SU-DHL-6 (cell line): ENCODE results near the gene C19orf25.

Experiments used
- EZH2phosphoT487 ChIP-seq: fragments of 200-600 bp; sonication (generic), shearing (Covaris generic); conservative IDR thresholded peaks from 2 replicates; pipeline ENCODE4 v1.6.1; 2018; ENCODE audit warnings: mild to moderate bottlenecking, antibody characterized with exemption, low read length, moderate library complexity, mixed read lengths
- TF ChIP-seq, protein P1 (sequence below): fragments of 200-600 bp; sonication (generic); IDR thresholded peaks from one replicate; pipeline ENCODE4 v1.5.1; 2017; ENCODE audit warnings: antibody characterized with exemption, mild to moderate bottlenecking, low read length, moderate library complexity; ENCODE audit not compliant: insufficient read depth, poor library complexity, severe bottlenecking

GRCh38 chr19:1492474-1493006, 13.5 kb upstream of the C19orf25 start:
- TF ChIP-seq, protein P1, sequence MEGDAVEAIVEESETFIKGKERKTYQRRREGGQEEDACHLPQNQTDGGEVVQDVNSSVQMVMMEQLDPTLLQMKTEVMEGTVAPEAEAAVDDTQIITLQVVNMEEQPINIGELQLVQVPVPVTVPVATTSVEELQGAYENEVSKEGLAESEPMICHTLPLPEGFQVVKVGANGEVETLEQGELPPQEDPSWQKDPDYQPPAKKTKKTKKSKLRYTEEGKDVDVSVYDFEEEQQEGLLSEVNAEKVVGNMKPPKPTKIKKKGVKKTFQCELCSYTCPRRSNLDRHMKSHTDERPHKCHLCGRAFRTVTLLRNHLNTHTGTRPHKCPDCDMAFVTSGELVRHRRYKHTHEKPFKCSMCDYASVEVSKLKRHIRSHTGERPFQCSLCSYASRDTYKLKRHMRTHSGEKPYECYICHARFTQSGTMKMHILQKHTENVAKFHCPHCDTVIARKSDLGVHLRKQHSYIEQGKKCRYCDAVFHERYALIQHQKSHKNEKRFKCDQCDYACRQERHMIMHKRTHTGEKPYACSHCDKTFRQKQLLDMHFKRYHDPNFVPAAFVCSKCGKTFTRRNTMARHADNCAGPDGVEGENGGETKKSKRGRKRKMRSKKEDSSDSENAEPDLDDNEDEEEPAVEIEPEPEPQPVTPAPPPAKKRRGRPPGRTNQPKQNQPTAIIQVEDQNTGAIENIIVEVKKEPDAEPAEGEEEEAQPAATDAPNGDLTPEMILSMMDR: no peak
- no peak for TF ChIP-seq EZH2phosphoT487
